GM18505 (cell line): ENCODE data around the gene COLEC11.
A peak's percentile ranks its signal among the peaks of the same experiment; 100 is the strongest.
"Not testable (repeated sequence)": the region's sequence is repeated elsewhere in the genome, so short reads cannot be mapped to it uniquely, and the experiment has no call there.

Source experiments
- ATAC-seq: cut with Tn5 transposase; IDR thresholded peaks from one replicate; pipeline ENCODE4 v1.9.1; 2021; ENCODE audit not compliant: unreplicated experiment
- POLR2A ChIP-seq: IDR thresholded peaks from 4 replicates; pipeline ENCODE4 v1.6.1; 2011; ENCODE audit warnings: borderline replicate concordance; ENCODE audit not compliant: insufficient read depth, insufficient read length; ENCODE audit errors: extremely low read depth

Gene COLEC11

DNA sequence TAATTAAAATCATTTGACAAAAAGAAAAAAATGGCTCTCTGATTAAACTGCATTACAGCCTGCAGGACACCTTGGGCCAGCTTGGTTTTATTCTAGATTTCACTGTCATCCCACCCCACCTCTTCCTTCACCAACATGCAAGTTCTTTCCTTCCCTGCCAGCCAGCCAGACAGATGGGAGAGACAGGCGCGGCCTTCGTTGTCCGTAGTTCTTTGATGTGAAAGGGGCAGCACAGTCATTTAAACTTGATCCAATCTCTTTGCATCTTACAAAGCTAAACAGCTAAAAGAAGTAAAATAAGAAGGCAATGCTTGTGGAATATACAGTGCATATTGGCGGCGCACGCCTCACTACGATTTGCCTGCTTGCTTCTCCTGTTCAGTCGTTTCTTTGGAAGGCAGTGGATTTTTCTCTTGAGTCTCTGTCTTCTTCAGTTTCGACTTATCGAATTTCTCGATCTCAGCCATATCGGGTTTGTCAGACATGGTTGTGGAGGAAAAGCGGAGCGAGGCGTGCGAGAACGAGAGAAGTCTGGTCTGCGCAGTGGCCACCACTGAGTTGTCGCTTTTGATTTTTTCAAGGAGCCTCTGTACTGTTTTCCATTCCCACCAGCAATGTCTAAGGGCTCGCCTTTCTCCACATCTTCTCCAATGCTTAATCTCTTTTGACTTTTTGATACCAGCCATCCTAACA is 22.4 kb downstream of the COLEC11 start:
- no peak for TF ChIP-seq POLR2A
- no peak for ATAC-seq

DNA sequence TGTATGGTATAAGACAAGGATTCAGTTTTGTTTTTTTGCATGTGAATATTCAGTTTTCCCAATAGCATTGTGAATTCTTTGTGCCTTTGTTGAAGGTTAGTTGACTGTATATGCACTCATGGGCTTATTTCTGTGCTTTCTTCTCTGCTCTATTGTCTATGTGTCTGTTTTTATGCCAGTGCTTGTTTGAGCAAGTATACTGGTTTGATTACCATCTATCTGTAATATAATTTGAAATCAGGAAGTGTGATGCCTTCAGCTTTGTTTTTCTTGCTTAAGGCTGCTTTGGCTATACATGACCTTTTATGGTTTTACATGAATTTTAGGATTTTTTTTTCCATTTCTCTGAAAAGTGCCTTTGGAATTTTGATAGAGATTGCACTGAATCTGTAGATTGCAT is 23.5 kb downstream of the COLEC11 start:
- no peak for TF ChIP-seq POLR2A

DNA sequence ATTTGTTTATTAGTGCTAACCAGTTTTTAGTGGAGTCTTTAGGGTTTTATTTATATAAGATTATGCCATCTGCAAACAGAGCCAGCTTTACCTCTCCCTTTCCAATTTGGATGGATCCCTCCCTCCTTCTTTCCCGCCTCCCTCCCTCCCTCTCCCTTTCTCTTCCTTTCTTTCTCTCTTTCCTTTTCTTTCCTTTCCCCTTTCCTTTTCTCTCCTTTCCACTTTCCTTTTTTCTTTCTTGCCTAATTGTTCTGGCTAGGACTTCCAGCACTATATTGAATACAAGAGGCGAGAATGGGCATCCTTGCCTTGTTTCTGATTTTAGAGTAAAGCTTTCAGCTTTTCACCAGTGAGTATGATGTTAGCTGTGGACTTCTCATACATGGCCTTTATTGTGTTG is 24.1 kb downstream of the COLEC11 start:
- no peak for TF ChIP-seq POLR2A
- no peak for ATAC-seq

More for the DNA sequence above, 23.5 kb downstream of the COLEC11 start:
- ATAC-seq = no peak

DNA sequence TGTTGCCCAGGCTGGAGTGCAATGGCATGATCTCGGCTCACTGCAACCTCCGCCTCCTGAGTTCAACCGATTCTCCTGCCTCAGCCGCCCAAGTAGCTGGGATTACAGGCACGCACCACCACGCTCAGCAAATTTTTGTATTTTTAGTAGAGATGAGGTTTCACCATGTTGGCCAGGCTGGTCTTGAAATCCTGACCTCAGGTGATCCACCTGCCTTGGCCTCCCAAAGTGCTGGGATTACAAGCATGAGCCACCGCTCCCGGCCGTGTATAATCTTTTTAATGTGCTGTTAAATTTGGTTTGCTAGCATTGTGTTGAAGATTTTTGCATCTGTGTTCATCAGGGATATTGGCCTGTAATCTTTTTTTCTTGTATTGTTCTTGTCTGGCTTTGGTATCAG is 24.7 kb downstream of the COLEC11 start:
- ATAC-seq = not testable (repeated sequence)

DNA sequence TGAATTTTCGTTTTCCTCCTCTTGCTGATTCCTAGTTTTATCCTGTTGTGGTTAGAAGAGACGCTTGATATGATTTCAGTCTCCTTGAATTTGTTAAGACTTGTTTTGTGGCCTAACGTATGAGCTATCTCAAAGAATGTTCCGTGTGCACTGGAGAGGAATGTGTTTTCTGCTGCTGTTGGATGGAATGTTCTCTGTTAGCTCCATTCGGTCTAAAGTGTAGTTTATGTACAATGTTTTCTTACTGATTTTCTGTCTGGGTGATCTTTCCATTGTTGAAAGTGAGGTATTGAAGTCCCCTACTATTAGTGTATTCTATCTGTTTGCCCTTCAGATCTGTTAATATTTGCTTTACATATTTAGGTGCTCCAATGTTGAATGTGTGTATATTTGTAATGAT is 25.9 kb downstream of the COLEC11 start:
- no peak for ATAC-seq

DNA sequence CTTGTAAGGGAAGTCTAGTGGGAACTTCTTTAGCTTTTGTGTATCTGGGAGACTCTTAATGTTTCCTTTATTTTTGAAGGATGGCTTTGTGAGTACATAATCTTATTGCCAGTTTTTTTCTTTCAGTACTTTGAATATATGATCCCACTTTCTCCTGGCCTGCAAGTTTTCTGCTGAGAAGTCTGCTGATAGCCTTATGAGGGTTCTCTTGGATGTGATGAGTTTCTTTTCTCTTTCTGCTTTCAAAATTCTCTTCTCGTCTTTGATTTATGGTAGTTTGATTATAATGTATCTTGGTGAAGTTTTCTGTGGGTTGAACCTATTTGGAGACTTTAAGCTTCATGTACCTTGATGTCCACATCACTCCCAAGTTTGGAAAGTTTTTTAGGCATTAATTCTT is 28.1 kb downstream of the COLEC11 start:
- ATAC-seq = no peak
- TF ChIP-seq POLR2A = no peak

More for the DNA sequence above, 25.9 kb downstream of the COLEC11 start:
- no peak for TF ChIP-seq POLR2A

DNA sequence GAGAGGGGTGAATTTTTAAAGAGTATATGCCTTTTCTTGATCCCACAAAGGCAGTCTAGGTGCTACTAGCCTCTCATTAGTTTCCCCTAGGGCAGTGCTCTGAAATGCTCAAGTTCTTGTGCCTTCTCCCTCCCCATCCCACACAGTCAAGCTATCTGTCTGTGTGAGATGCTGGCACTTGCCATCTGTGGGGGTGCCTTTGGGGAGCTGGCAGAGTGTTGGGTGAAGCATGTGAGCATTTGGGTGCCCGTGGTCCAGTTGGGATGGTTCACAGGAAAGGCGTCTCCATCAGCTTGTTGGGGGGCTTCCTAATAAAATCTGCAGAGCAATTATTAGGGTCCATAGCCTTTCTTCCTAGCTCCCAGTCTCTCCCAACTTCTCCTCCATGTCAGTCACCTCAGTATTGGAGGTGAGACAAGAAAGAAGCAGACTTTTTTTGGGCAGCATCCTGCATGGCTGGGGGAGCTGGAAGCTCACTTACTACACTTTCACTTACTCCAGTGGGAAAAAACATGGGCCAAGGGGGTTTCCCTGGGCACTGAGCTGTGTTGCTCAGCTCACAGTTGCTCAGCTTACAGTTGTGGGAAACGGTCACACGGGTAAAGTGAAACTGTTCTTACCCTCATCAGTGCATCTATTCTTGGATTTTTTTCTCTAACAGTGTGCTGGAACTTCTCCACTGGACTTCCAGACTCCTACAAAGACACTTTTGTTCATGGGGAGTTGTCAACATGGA is 29.3 kb downstream of the COLEC11 start:
- TF ChIP-seq POLR2A = no peak
- peak; percentile 71 for ATAC-seq

DNA sequence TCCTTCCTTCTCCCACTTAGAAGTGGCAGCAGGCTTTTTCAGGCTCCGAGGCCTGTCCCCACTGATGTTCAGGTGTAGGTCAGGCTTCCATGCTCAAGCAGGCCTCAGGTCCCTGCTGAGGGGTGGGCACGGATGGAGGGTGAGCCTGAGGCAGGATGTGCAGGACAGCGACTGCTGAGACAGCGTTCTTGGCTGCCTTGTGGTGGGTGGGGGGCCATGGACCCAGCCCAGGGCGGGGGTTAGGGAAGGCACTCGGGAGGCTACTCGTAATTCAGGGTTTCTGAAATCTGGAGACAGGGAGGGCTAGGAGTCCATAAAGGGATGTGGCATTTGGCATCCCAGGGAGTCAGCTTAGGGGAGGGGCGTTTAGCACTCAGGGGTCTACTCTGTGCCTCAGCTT is 30.3 kb downstream of the COLEC11 start:
- no peak for ATAC-seq
- TF ChIP-seq POLR2A = no peak

DNA sequence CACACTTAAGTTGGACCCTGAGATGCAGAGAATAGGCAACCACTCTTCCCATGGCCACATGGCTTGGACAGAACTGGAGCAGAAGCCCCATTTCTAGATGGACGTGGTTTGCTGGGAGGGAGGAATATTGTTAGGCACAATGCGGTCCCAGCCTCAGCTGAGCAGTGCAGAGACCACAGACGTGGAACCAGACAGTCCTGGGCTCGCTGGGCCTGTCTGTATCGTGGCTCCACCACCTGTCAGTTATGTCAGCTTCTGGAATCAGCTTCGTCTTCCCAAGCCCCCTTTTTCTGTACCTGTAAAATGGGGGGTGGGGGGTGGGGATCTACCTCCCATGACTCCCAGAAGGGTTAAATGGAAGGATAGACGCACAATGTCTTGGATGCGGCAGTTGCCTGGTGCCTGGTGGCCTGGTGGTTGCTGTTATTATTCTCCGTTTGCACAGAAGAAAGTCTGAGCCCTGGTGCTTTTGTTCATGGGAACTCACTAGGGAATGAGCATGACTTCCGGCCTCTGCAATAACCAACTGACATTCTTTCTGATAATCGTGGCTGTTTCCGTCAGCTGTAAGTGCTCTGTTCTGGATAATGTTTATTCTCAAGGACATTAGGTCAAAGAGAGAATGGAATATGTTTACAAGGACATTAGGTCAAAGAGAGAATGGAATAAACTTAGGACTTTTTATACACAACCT is 31.4 kb downstream of the COLEC11 start:
- no peak for TF ChIP-seq POLR2A

DNA sequence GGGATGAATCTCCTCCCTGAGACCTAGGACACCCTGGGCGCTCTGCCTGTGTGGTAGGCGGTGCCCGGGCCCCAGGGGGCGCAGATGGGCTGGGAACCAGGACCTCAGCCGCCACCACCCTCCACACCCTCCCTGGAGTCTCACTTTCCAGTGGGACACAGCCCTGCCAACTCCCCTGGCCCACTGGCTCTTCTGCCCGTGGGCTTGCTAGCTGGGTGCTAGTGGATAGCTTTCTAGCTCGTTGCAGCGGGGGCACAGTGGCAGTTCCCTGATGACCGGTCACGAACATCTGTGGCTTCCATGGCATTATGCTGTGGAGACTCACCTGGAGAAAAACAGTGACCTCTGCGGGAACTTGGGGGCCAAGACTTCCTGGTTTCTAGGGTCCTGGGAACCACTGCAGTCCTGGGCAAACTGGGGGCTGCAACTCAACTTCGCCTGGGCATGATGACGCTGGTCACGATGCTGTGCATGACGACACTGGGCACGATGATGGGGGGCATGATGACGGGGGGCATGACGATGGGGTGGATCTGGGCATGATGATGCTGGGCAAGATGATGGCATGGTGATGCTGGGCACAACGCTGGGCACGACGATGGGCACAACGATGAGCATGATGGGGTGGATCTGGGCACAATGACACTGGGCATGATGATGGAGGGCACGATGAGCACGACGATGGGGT is 32.0 kb downstream of the COLEC11 start:
- ATAC-seq = no peak
- no peak for TF ChIP-seq POLR2A

More for the DNA sequence above, 31.4 kb downstream of the COLEC11 start:
- no peak for ATAC-seq

DNA sequence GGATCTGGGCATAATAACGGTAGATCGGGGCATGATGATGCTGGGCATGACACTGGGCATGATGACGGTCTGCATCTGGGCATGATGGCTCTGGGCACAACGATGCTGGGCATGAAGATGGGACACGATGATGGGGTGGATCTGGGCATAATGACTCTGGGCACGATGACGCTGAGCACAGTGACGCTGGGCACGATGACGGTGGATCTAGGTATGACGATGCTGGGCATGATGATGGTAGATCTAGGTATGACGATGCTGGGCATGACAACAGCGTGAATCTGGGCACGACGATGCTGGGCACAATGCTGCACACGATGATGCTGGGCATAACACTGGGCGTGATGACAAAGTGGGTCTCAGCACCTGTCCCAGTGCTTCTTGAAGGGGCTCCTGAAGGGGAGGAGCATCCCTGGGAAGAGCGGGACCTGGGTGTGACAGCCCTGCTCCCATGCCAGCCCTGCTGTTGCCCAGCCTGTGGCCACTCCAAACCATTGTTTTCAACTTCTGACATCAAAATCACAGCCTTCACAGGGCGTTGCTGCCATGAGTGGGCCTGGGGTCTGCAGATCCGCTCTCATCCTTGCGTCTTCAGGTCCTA is 32.7 kb downstream of the COLEC11 start:
- no peak for ATAC-seq

DNA sequence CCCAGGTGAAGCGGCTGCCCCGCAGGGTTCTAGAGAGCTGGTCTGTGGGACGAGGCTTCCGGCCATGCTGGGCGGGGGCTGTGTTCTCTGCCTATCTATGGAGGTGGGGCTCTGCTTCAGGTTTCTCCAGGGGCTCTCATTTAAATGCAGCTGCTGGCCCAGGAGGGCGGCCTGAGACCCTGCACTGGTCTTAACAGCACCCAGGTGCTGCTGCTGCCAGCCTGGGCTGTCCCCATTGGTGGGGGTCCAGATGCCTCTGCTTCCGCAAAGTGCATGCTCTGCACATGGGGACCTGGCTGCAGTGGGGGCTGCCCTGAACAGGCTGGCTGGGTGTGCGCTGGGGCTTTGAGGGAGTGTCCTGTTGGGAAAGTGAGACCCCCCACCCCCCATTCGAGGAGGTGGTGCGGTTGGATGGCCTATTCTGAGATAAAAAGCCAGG is 33.3 kb downstream of the COLEC11 start:
- no peak for TF ChIP-seq POLR2A
- no peak for ATAC-seq

More for the DNA sequence above, 32.7 kb downstream of the COLEC11 start:
- TF ChIP-seq POLR2A = no peak

DNA sequence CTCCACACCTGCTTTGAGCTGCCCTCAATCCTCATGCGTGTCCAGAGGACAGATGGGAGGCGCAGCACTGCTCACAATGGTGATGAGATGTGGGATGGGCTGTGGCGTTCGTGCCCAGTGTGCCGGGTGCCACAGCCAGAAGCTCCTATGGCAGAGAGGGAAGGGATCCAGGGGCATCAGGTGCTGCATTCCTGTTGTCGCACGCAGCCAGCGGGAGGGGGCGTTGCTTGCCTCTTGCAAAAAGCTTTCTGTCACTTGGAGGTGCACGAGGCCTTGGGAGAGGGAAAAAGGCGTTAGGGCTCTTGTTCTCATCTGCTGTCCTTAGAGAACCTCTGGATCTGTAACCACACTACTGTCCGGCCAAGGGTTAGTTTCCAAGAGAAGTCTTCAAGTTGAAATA is 33.9 kb downstream of the COLEC11 start:
- no peak for TF ChIP-seq POLR2A
- no peak for ATAC-seq
